Glomerular visceral epithelial cell (primary cell): ENCODE measurements around the gene POLD3.

Experiments
- DNase-seq: peaks from one replicate; pipeline ENCODE4 v3.0.0-alpha.2; 2016; ENCODE audit errors: extremely low spot score

The POLD3 gene

GRCh38 chr11:74673693-74674360, 81.4 kb downstream of the POLD3 start:
- no peak for DNase-seq

DNA sequence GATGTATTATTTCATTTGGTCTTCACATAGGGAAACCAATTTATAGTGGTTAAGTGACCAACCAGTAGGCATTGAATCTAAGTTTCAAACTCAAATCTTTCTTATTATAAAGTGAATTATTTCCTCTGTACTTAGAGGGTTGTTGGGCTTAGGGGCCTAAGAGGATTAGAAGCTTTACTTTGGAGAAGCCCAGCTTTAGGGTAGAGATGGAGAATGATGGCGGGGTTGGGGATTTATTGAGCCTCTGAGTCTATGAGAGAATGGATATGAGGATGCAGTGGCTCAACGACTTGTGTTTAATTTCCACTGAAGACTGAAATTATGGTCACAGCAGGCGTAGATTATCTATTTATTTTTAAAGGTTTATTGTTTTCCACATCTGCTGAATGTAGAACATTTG, 83.4 kb downstream of the POLD3 start:
- DNase-seq: no peak

DNA sequence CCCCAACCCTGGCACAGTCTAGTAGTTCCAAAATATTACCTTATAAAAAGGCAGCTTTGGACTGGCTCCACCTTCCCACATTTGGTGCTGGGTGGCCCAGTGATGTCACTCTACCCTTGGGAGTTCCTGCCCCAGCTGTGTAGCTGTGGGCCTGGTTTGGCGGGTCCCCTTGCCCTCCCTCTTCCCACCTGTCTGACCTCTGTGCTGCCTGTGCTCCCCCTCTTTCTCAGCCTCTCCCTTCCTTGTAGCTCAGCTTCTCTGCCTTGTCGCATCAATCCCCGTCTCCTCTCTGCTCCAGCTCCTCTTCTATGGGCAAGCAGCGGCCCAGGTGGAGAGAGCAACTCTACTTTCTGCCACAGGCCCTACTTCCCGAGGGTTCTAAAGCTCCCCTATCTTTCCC, 84.2 kb downstream of the POLD3 start:
- no peak for DNase-seq

GRCh38 chr11:74677131-74677530, 84.7 kb downstream of the POLD3 start:
- no peak for DNase-seq

- no peak for DNase-seq
These were observed 85.7 kb downstream of the POLD3 start for GRCh38 chr11:74678041-74678440.

- no peak for DNase-seq
These were observed 86.5 kb downstream of the POLD3 start for GRCh38 chr11:74678591-74679512.

GRCh38 chr11:74679513-74679865, 87.1 kb downstream of the POLD3 start:
- DNase-seq: no peak

- DNase-seq: no peak
These were observed 87.8 kb downstream of the POLD3 start for GRCh38 chr11:74680035-74680671.

DNA sequence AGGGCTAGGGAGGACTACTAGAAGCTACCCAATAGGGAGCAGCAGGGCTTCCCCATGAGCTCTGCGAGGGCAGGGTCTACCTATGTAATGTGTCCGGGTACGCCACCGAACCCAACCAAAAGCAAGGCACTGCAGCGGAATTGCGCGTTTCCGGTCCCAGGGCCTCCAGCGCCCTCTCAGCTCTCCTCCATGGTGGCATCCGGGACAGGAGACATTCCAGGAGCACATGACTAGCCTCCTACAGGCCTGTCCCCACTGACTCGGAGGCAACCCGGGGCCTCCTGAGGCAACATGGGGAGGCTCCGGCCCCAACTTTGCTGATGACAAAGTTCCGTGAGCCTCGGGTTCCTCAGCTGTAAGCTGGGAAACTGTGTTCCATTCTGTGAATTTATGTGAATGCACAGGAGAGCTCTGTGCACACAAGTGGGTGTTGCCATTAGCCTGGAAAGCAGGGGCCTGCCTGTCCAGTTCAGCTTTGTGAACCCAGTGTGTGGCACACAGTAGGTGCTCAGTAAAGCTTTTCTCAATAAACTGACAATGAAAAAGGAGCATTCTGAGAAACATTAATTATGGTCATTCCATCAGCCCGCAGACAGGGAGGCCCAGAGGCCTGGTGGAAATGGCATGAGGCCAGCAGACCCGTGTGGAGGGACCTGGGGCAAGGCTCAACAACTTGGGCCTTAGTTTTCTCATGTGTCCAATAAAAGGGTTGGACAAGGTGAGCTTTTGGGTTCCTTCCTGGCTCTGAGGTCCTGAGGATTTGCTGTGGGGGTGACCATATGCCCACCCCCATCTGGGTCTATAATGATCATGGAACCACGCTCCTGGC, 88.5 kb downstream of the POLD3 start:
- DNase-seq: no peak

- no peak for DNase-seq
These were observed 89.6 kb downstream of the POLD3 start for GRCh38 chr11:74681686-74682651.

DNA sequence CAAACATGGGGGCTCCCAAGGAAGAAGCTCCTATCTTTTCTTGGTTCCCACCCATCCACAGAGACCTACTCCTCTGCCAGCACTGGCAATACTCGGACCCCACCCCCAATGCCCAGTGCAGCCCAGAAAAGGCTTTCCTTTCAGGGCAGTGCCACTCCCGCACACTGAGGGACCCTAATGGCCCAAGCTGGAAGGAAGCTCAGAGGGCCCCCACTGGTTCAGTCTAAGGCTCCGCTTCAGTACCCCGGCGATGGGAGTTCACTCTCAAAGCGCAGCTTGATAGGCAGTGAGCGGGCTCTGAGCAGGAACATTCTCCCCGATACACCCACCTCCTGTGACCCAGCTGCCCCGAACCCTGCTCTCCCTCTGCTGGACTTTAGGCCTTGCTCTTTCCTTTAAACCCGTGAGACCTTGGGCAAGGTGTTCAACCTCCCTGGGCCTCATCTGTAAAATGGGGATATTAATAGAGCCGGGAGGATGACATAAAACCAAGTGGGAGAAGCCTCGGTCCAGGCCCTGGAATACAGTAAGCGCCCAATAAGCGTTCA, 90.4 kb downstream of the POLD3 start:
- no peak for DNase-seq

GRCh38 chr11:74683279-74683871, 91.0 kb downstream of the POLD3 start:
- no peak for DNase-seq

DNA sequence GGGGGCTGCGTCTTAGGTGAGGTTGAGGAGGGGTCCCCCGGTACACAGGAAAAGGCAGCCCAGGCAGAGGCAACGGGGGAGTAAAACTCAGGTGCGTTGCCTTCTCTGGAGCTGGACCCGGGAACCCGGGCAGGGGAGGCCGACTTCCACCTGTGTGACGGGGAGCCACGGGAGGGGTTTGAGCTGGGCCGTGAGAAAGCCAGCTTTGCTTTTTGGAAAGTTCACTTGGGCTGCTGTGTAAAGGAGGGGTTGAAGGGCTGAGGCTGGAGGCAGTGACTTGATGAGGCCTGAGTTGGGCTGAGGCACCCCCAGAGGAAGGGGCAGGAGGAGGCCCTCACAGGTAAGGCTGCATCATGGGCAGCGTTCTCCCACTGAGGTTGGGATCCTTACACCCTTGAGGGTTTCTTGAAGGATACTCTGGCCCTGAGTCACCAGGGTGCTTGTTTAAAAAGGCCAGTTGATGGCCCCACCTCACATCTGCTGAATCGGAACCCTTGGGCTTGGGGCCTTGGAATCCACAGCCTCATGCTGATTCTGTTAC, 91.6 kb downstream of the POLD3 start:
- no peak for DNase-seq

DNA sequence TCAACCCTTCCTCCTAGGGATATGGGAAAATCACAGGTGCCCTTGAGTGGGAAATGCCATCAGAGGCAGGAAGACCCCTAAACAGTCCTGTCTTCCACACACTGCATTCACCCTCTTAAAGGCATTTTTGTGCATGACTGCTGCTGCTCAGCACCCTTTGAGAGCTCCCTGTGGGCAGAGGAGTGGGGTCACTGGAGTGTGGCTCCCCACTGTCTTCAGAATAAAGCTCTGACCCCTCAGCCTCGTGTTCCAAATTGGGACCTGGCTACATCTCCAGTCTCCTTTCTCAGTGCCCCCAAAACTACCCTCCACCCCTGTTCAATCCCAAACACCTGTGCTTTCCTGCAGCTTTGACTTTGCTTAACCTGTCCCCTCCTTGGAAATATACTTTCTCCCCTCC, 92.3 kb downstream of the POLD3 start:
- no peak for DNase-seq

DNA sequence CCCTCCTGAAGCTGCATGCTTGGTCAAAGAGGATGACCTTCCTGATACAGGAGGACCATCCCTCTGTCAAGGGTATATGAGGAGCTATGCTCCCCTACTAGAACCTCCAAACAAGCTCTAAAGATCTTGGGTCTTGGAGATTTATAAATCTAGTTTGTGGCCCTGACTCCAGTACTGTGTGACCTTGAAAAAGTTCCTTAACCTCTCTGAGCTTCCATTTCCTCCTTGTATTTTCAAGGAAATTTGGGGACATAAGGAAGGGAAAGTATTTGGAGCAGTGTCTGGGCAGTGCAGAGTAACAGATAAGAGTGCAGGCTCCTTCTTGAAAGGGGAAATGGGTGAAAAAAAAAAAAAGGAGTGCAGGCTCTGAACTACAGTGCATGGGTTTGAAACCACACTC, 93.0 kb downstream of the POLD3 start:
- DNase-seq: no peak

DNA sequence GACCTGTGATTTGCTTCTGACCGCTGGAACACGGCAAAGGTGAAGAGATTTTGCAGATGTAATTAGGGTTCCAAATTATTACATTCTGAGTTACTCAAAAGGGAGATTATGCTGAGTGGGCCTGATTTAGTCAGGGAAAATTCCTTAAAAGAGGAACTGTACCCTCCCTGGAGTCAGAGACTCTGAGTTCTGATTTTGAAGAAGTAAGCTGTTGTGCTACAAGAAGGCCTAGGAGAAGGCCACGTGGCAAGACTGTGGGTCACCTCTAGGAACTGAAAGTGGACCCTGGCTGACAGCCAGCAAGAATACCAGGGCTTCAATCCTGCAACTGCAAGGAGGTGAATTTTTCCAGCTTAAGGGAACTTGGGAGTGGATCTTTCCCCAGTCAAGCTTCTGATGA, 93.5 kb downstream of the POLD3 start:
- no peak for DNase-seq

DNA sequence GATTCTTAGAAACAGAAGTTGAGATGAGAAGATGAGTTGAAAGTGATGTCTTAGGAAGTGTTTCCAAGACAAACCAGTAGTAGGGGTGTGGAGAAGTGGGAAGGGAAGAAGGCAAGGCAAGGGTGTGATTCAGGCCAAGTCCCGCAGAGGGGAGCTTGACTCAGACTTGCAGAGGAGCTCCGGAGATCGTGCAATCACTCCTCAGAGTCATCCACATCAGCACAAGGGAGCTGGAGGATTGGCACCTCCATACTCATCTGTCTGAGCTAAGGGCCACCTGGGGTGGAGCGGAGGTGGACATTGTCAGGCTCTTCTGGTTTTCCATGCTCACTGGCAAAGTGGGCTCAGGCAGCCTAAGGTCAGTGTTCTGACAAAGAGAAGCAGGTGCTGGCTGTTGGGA, 94.4 kb downstream of the POLD3 start:
- DNase-seq: no peak

- DNase-seq: no peak
These were observed 95.0 kb downstream of the POLD3 start for GRCh38 chr11:74687237-74688023.

DNA sequence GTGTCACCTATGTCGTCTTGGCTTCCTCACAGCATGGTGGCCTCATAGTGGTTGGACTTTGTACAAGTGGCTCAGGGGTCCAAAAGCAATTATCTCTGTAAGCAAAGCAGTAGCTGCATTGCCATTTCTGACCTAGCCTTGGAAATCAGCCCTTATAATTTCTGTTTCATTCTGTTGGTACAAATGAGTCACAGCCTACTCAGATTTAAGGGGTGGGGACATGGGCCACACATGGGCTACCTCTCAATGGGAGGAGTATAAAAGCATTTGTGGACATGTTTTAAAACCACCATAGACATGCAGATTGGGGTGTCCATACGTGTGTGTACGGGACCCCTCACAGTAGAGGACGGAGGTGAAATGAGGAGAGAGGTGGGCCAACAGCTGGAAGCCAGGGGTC, 97.3 kb downstream of the POLD3 start:
- no peak for DNase-seq
